ENCODE data around the gene PSG3.
"Not testable (repeated sequence)": the region's sequence is repeated elsewhere in the genome, so short reads cannot be mapped to it uniquely, and the experiment has no call there.

PSG3 gene

GRCh38 chr19:42674549-42674948 lies 65.7 kb downstream of the PSG3 start:
- not testable (repeated sequence) for H3K27me3 ChIP-seq (ENCODE audit: control insufficient read depth, insufficient read depth, low read length); H3K36me3 ChIP-seq (ENCODE audit: control insufficient read depth, insufficient read depth, low read length); H3K9ac ChIP-seq (ENCODE audit: low read length); H3K4me3 ChIP-seq (ENCODE audit: low read length); H3K4me1 ChIP-seq (ENCODE audit: control insufficient read depth, insufficient read depth, low read length); H3K27ac ChIP-seq (ENCODE audit: low read depth, low read length)
